Fibroblast of mammary gland (primary cell): ENCODE measurements around the gene PPT1.
A peak's percentile ranks its signal among the peaks of the same experiment; 100 is the strongest.

Experiments used
- DNase-seq: peaks from one replicate; pipeline ENCODE4 v3.0.0-alpha.2; 2010; ENCODE audit warnings: low read depth
- H3K4me3 ChIP-seq: 2 replicates; pipeline ENCODE4 v1.5.1; 2011; ENCODE audit warnings: low read depth, mild to moderate bottlenecking, low read length, moderate library complexity; ENCODE audit not compliant: control insufficient read depth
- TF ChIP-seq, protein P1 (sequence below): conservative IDR thresholded peaks from 2 replicates; pipeline ENCODE4 v1.5.1; 2011; ENCODE audit warnings: low read depth, low read length, inconsistent platforms; ENCODE audit not compliant: control insufficient read depth, insufficient read depth

Gene PPT1

GRCh38 chr1:40067851-40068250 is 29.2 kb downstream of the PPT1 start:
- TF ChIP-seq, protein P1, sequence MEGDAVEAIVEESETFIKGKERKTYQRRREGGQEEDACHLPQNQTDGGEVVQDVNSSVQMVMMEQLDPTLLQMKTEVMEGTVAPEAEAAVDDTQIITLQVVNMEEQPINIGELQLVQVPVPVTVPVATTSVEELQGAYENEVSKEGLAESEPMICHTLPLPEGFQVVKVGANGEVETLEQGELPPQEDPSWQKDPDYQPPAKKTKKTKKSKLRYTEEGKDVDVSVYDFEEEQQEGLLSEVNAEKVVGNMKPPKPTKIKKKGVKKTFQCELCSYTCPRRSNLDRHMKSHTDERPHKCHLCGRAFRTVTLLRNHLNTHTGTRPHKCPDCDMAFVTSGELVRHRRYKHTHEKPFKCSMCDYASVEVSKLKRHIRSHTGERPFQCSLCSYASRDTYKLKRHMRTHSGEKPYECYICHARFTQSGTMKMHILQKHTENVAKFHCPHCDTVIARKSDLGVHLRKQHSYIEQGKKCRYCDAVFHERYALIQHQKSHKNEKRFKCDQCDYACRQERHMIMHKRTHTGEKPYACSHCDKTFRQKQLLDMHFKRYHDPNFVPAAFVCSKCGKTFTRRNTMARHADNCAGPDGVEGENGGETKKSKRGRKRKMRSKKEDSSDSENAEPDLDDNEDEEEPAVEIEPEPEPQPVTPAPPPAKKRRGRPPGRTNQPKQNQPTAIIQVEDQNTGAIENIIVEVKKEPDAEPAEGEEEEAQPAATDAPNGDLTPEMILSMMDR, result no peak
- DNase-seq, result no peak

DNA sequence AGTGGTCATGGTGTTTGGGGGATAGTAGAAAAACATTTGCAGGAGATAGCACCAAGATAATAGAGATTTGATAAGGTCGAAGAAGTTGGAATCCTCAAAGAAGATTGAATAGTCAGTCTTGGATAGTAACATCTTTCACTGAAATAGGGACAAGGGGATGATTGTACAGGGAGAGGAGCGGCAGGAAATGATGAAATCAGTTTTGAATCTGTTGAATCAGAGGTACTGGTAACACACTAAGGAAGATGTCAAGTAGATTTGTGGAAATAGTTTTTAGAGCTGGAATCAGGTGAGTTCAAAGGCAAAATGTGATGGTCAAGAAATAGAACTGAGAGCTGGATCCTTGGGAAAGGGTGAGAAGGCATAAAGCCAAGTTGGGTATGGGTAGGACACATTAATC is 30.0 kb downstream of the PPT1 start:
- H3K4me3 ChIP-seq, result no peak overlapping the region
- TF ChIP-seq, protein P1, result no peak
- DNase-seq, result no peak

More at GRCh38 chr1:40067851-40068250, 29.2 kb downstream of the PPT1 start:
- H3K4me3 ChIP-seq, result no peak overlapping the region

DNA sequence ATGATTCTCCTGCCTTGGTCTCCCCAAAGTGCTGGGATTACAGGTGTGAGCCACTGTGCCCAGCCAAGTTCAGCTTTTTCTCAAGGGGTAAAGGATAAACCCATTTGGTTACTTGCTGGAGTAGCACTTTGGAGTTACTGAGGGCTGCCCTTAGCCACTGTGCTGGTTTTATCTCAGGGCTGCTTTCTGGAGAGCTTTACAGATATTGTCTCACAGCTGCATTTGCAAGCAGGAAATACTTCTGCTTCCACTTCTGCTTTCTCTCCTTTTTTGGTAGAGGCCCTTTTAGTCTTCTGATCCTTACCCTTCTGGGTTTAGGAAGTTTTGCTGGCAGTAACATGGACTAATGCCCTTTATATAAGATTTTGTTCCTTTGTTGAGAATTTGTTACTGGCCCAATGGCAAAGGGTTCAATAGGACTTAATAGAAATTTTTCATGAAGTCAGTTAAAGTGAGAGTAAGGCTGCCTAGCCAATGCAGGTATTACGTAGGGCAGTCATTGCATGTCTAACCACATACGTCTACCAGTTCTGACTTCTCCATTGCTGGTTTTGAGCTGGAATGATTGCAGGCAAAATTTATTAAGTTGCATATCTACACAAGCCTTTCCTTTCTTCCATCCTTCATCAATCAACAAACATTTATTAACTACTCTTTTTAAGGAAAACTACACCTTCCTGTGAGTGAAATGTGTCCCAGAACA is 32.1 kb downstream of the PPT1 start:
- DNase-seq, result no peak
- H3K4me3 ChIP-seq, result no peak overlapping the region
- TF ChIP-seq, protein P1, result no peak

GRCh38 chr1:40059960-40060750 is 36.9 kb downstream of the PPT1 start:
- H3K4me3 ChIP-seq, result no peak overlapping the region
- no peak for DNase-seq
- TF ChIP-seq, protein P1, result no peak

GRCh38 chr1:40059338-40059959 is 37.6 kb downstream of the PPT1 start:
- peak; percentile 43 for DNase-seq
- TF ChIP-seq, protein P1, result no peak

GRCh38 chr1:40058453-40059337 is 38.4 kb downstream of the PPT1 start:
- no peak for DNase-seq
- TF ChIP-seq, protein P1, result no peak
- no peak overlapping the region for H3K4me3 ChIP-seq

More at GRCh38 chr1:40059338-40059959, 37.6 kb downstream of the PPT1 start:
- H3K4me3 ChIP-seq, result no peak overlapping the region
